HepG2 (cell line): ENCODE measurements around the gene RIBC1. TPM values are rescaled to one million over a fixed set of nuclear protein-coding genes. Genes with fewer than 3 reads are reported as not detected.

Source experiments
- ATAD3A ChIP-seq: sonication (generic); formaldehyde crosslinking; IDR thresholded peaks from 2 replicates; pipeline ENCODE4 v1.4.0; 2020; ENCODE audit warnings: missing genetic modification reagents
- IRF2 ChIP-seq: IDR thresholded peaks from 2 replicates; pipeline ENCODE4 v1.6.1; 2018; ENCODE audit warnings: missing genetic modification reagents, missing compliant biosample characterization
- NBN ChIP-seq: fragments of 450-650 bp; conservative IDR thresholded peaks from 2 replicates; pipeline ENCODE4 v1.6.1; 2017
- NFATC3 ChIP-seq: sonication (generic); formaldehyde crosslinking; IDR thresholded peaks from 2 replicates; pipeline ENCODE4 v1.5.1; 2020; ENCODE audit warnings: mild to moderate bottlenecking, missing genetic modification reagents
- NFE2L1 ChIP-seq: sonication (generic); formaldehyde crosslinking; IDR thresholded peaks from 2 replicates; pipeline ENCODE4 v1.4.0; 2020; ENCODE audit warnings: missing genetic modification reagents, mild to moderate bottlenecking, borderline replicate concordance
- ONECUT2 ChIP-seq: sonication (generic); formaldehyde crosslinking; IDR thresholded peaks from 2 replicates; pipeline ENCODE4 v1.4.0; 2020; ENCODE audit warnings: missing genetic modification reagents
- PCBP1 ChIP-seq: fragments of 200-400 bp; formaldehyde crosslinking; IDR thresholded peaks from 2 replicates; pipeline ENCODE4 v1.6.1; 2017; ENCODE audit warnings: mild to moderate bottlenecking, low read depth, low read length, borderline replicate concordance
- POLR2AphosphoS5 ChIP-seq: IDR thresholded peaks from 2 replicates; pipeline ENCODE4 v1.6.1; 2012; ENCODE audit warnings: low read depth, low read length
- SIN3B ChIP-seq: fragments of 150-350 bp; IDR thresholded peaks from 2 replicates; pipeline ENCODE4 v1.6.1; 2014; ENCODE audit warnings: low read length
- TAF1 ChIP-seq: sonication (generic); formaldehyde crosslinking; IDR thresholded peaks from 2 replicates; pipeline ENCODE4 v1.4.0; 2020; ENCODE audit warnings: missing genetic modification reagents
- ZMAT3 ChIP-seq: sonication (generic); formaldehyde crosslinking; conservative IDR thresholded peaks from 2 replicates; pipeline ENCODE4 v1.7.0; 2021; ENCODE audit warnings: missing genetic modification reagents
- ZNF138 ChIP-seq: sonication (generic); formaldehyde crosslinking; IDR thresholded peaks from 2 replicates; pipeline ENCODE4 v1.5.0; 2020; ENCODE audit warnings: mild to moderate bottlenecking, low read depth, missing genetic modification reagents
- ZNF24 ChIP-seq: fragments of 450-650 bp; IDR thresholded peaks from 2 replicates; pipeline ENCODE4 v1.6.1; 2017; ENCODE audit warnings: antibody characterized with exemption, mild to moderate bottlenecking
- ZNF501 ChIP-seq: sonication (generic); formaldehyde crosslinking; IDR thresholded peaks from 2 replicates; pipeline ENCODE4 v1.5.1; 2020; ENCODE audit warnings: mild to moderate bottlenecking, moderate library complexity, missing genetic modification reagents
- ZNF550 ChIP-seq: sonication (generic); formaldehyde crosslinking; IDR thresholded peaks from 2 replicates; pipeline ENCODE4 v1.4.0; 2020; ENCODE audit warnings: mild to moderate bottlenecking, missing genetic modification reagents, borderline replicate concordance
- ZNF572 ChIP-seq: sonication (generic); formaldehyde crosslinking; IDR thresholded peaks from 2 replicates; pipeline ENCODE4 v1.5.1; 2020; ENCODE audit warnings: mild to moderate bottlenecking, missing genetic modification reagents
- polyA plus RNA-seq, 8 experiments: library from polyadenylated mRNA; depleted of rRNA in 3 of 8; stranded (reverse) in 7 of 8; unstranded in 1 of 8; fragments of >200 nt; fragmentation: Illumina TruSeq in 4 of 8; extraction: Trizol in 4 of 8; gene quantifications; 2 replicates each; pipeline versions ENCODE4 v1.2.1 to v1.2.3, GENCODE V29; 2011 to 2016; ENCODE audit warnings: low read depth in 4 of 8, missing spikeins in 1 of 8, mixed read lengths in 1 of 8; ENCODE audit not compliant: insufficient read depth in 1 of 8
- total RNA-seq, 5 experiments: library from RNA; depleted of rRNA; stranded (reverse); fragments of >200 nt; fragmentation: Illumina TruSeq; extraction: Trizol; gene quantifications; 2 replicates each; pipeline ENCODE4 v1.2.3, GENCODE V29; 2016; ENCODE audit warnings: low read depth in 1 of 5
- TF ChIP-seq, protein P1 (sequence below): sonication (generic); formaldehyde crosslinking; IDR thresholded peaks from 2 replicates; pipeline ENCODE4 v1.4.0; 2020; ENCODE audit warnings: missing genetic modification reagents, borderline replicate concordance
- TF ChIP-seq, protein P2 (sequence below): sonication (generic); formaldehyde crosslinking; IDR thresholded peaks from 2 replicates; pipeline ENCODE4 v1.5.0; 2020; ENCODE audit warnings: missing genetic modification reagents, mild to moderate bottlenecking, borderline replicate concordance
- TF ChIP-seq, protein P3 (sequence below): sonication (generic); formaldehyde crosslinking; IDR thresholded peaks from 2 replicates; pipeline ENCODE4 v1.4.0; 2020; ENCODE audit warnings: missing genetic modification reagents
- TF ChIP-seq, protein P4 (sequence below): IDR thresholded peaks from 2 replicates; pipeline ENCODE4 v1.6.1; 2012; ENCODE audit warnings: inconsistent platforms
- TF ChIP-seq, protein P5 (sequence below): IDR thresholded peaks from 2 replicates; pipeline ENCODE4 v1.6.1; 2016; ENCODE audit warnings: missing compliant biosample characterization, missing genetic modification reagents, borderline replicate concordance

Gene RIBC1
- total and polyA plus RNA-seq, 2 of the 13 experiments (the other 11 are each of a cell fraction or from before 2014, with no cell fraction given): 0.55 TPM; not detected in 1

DNA sequence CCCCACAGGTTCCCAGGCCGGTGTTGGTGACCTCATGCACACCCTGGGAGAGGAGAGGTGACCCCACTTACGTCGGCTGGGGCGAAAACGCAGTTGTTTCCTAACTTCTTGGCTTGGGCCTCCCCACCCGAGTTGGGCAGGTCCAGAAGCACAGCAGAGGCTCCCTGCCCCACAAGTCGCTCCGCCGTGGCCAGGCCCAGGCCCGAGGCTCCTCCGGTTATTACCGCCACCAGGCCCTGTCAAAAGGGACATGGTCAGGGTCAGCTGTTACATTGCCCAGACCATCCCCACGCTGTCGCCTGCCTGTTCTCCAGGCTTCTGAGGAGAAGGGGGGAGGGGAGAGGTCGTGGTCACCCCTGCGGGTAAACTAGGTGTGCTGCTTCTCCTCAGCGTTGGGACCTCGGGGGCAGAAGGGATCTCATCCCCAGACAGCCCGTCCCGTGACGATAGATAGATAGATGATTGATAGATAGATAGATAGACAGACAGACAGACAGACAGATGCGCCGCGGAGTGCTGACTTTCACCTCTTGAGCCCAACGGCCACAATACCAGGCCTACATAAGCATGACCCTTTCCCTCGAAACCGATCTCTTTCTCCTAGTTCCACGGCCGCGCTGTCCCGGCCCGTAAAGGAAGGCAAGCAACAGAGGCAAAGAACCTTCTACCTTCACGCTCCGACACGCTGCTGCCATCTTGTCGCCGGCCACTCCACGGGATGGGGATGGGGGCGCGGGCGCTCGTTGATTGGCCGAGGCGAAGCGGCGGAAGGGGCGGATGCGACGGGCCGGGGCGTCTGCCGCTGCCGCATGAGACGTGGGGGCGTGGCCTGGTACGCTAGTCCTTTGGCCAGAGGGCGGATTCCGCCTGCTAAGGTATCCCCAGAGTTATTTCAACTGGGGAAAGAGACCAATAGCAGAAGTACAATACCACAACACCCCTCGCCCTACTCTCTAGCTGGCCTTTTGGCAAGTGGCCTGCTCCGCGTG is 11.3 kb downstream of the RIBC1 start, which contains the start of gene HSD17B10 (continued):
- TF ChIP-seq ZNF550: no peak
- no peak for TF ChIP-seq PCBP1
- TF ChIP-seq NFE2L1 (CRISPR knock-in tag): no peak
- TF ChIP-seq, protein P1, sequence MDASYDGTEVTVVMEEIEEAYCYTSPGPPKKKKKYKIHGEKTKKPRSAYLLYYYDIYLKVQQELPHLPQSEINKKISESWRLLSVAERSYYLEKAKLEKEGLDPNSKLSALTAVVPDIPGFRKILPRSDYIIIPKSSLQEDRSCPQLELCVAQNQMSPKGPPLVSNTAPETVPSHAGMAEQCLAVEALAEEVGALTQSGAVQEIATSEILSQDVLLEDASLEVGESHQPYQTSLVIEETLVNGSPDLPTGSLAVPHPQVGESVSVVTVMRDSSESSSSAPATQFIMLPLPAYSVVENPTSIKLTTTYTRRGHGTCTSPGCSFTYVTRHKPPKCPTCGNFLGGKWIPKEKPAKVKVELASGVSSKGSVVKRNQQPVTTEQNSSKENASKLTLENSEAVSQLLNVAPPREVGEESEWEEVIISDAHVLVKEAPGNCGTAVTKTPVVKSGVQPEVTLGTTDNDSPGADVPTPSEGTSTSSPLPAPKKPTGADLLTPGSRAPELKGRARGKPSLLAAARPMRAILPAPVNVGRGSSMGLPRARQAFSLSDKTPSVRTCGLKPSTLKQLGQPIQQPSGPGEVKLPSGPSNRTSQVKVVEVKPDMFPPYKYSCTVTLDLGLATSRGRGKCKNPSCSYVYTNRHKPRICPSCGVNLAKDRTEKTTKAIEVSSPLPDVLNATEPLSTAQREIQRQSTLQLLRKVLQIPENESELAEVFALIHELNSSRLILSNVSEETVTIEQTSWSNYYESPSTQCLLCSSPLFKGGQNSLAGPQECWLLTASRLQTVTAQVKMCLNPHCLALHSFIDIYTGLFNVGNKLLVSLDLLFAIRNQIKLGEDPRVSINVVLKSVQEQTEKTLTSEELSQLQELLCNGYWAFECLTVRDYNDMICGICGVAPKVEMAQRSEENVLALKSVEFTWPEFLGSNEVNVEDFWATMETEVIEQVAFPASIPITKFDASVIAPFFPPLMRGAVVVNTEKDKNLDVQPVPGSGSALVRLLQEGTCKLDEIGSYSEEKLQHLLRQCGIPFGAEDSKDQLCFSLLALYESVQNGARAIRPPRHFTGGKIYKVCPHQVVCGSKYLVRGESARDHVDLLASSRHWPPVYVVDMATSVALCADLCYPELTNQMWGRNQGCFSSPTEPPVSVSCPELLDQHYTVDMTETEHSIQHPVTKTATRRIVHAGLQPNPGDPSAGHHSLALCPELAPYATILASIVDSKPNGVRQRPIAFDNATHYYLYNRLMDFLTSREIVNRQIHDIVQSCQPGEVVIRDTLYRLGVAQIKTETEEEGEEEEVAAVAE: peak; percentile 40; the same call in 1 of the 2 replicates
- TF ChIP-seq, protein P2, sequence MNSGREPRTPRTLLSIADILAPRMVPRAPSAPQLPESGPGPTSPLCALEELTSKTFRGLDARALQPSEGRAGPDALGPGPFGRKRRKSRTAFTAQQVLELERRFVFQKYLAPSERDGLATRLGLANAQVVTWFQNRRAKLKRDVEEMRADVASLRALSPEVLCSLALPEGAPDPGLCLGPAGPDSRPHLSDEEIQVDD: no peak
- TF ChIP-seq, protein P3, sequence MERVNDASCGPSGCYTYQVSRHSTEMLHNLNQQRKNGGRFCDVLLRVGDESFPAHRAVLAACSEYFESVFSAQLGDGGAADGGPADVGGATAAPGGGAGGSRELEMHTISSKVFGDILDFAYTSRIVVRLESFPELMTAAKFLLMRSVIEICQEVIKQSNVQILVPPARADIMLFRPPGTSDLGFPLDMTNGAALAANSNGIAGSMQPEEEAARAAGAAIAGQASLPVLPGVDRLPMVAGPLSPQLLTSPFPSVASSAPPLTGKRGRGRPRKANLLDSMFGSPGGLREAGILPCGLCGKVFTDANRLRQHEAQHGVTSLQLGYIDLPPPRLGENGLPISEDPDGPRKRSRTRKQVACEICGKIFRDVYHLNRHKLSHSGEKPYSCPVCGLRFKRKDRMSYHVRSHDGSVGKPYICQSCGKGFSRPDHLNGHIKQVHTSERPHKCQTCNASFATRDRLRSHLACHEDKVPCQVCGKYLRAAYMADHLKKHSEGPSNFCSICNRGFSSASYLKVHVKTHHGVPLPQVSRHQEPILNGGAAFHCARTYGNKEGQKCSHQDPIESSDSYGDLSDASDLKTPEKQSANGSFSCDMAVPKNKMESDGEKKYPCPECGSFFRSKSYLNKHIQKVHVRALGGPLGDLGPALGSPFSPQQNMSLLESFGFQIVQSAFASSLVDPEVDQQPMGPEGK (CRISPR knock-in tag): 0 out of 2 replicates have a peak, but pooled peaks have one; percentile 15
- no peak for TF ChIP-seq ZMAT3
- TF ChIP-seq NFATC3 (CRISPR knock-in tag): no peak
- TF ChIP-seq ONECUT2 (CRISPR knock-in tag): no peak
- TF ChIP-seq, protein P4, sequence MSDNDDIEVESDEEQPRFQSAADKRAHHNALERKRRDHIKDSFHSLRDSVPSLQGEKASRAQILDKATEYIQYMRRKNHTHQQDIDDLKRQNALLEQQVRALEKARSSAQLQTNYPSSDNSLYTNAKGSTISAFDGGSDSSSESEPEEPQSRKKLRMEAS: peak; percentile 53
- no peak for TF ChIP-seq ZNF572
- no peak for TF ChIP-seq ATAD3A (CRISPR knock-in tag)
- no peak for TF ChIP-seq ZNF24
- TF ChIP-seq, protein P5, sequence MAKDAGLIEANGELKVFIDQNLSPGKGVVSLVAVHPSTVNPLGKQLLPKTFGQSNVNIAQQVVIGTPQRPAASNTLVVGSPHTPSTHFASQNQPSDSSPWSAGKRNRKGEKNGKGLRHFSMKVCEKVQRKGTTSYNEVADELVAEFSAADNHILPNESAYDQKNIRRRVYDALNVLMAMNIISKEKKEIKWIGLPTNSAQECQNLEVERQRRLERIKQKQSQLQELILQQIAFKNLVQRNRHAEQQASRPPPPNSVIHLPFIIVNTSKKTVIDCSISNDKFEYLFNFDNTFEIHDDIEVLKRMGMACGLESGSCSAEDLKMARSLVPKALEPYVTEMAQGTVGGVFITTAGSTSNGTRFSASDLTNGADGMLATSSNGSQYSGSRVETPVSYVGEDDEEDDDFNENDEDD (CRISPR knock-in tag): peak; percentile 30; the same call in 1 of the 2 replicates
- 0 out of 2 replicates have a peak, but pooled peaks have one; percentile 18 for TF ChIP-seq IRF2
- peak; percentile 22; the same call in 1 of the 2 replicates for TF ChIP-seq SIN3B
- TF ChIP-seq TAF1 (CRISPR knock-in tag): peak; percentile 82; the same call in 1 of the 2 replicates
- TF ChIP-seq ZNF138 (CRISPR knock-in tag): no peak
- no peak for TF ChIP-seq NBN
- TF ChIP-seq POLR2AphosphoS5: peak; percentile 66
- TF ChIP-seq ZNF501: 0 out of 2 replicates have a peak, but pooled peaks have one; percentile 12
